Measurements from ENCODE around the gene LMOD1.

Gene LMOD1

DNA sequence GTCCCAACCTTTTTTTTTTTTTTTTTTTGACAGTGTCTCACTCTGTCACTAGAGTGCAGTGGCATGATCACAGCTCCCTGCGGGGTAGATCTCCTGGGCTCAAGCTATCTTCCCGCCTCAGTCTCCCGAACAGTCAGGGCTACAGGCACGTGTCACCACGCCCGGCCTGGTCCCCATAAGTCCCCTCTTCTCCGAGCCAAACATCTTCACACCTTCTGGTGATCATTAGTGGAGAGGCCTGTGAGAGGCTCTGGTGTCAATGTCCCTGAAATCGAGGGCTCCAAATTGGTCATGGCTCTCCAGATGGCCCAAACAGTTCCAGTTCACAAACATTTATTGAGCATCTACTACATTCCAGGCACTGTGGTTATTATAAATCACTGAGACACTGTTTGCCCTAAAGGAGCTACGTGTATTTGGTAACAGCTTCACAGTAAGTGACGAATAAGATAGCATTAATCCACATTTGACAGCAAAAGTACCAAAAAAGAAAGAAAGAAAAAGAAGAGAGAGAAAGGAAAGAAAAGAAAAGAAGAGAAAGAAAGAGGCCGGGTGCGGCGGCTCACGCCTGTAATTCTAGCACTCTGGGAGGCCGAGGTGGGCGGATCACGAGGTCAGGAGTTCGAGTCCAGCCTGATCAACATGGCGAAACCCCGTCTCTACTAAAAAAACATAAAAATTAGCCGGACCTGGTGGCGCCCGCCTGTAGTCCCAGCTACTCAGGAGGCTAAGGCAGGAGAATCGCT is 8.1 kb upstream of the LMOD1 start:
- POLR2A ChIA-PET, result interaction anchor here (0.7 kb wide), 1 partner anchor 28 kb away, joined by 3 read pairs; the partner anchor contains the start of gene RNPEP
- TF ChIP-seq, protein P1, sequence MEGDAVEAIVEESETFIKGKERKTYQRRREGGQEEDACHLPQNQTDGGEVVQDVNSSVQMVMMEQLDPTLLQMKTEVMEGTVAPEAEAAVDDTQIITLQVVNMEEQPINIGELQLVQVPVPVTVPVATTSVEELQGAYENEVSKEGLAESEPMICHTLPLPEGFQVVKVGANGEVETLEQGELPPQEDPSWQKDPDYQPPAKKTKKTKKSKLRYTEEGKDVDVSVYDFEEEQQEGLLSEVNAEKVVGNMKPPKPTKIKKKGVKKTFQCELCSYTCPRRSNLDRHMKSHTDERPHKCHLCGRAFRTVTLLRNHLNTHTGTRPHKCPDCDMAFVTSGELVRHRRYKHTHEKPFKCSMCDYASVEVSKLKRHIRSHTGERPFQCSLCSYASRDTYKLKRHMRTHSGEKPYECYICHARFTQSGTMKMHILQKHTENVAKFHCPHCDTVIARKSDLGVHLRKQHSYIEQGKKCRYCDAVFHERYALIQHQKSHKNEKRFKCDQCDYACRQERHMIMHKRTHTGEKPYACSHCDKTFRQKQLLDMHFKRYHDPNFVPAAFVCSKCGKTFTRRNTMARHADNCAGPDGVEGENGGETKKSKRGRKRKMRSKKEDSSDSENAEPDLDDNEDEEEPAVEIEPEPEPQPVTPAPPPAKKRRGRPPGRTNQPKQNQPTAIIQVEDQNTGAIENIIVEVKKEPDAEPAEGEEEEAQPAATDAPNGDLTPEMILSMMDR (IDR thresholded peaks at IDR 0.05; ENCODE audit: control extremely low read depth, extremely low read depth, low read depth, missing control alignments), result no peak
- no peak for DNase-seq (ENCODE audit: extremely low spot score)
- CTCF ChIA-PET, result interaction anchor here (1.0 to 3.3 kb wide), 9 partner anchors 46 to 442 kb away, joined by 3 to 20 read pairs (median 3); partner anchors contain the start of gene IPO9

DNA sequence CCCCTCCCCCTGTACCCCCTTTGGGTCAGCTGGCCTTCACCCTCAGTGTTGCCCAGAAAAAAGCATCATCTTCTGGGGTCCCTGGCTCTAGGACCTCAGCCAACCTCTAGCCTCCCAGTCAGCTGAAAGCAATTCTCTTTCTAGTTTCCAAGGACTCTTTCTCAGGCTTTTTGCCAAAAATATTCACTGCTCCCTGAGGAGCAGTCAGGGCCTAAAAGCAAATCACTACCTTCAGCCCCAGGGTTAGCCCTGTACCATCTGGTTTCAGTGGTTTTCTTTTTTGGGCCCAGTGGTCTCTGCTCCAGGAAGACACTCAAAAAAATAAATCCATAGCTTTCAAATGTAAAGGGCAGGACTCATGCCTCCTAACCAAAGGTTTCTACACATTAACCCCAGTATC is 3.1 kb upstream of the LMOD1 start:
- POLR2A ChIA-PET, result no interaction called here
- no peak for DNase-seq (ENCODE audit: extremely low spot score)
- CTCF ChIA-PET, result interaction anchor here (0.8 to 3.6 kb wide), 4 partner anchors 11 to 54 kb away, joined by 3 to 17 read pairs (median 4); no protein-coding TSS in a partner anchor
- TF ChIP-seq, protein P1 (IDR thresholded peaks at IDR 0.05; ENCODE audit: control extremely low read depth, extremely low read depth, low read depth, missing control alignments), result no peak

DNA sequence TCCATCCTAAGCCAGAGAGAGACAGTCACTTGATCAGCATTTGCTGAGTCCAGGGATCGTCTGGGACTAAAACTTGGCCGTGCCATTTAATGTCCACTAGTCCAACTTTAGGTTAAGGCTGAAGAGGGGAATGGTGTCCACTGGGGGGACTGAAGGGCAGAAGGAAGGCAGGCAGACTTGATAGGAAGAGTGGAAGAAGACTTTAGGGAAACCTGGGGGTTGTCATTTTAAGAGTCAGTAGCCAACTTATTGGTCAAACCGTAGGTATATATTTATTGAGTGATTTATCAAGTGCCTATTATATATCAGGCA is 1.3 kb upstream of the LMOD1 start:
- no peak for DNase-seq (ENCODE audit: extremely low spot score)
- POLR2A ChIA-PET, result no interaction called here
- TF ChIP-seq, protein P1 (IDR thresholded peaks at IDR 0.05; ENCODE audit: control extremely low read depth, extremely low read depth, low read depth, missing control alignments), result no peak
- CTCF ChIA-PET, result no interaction called here

DNA sequence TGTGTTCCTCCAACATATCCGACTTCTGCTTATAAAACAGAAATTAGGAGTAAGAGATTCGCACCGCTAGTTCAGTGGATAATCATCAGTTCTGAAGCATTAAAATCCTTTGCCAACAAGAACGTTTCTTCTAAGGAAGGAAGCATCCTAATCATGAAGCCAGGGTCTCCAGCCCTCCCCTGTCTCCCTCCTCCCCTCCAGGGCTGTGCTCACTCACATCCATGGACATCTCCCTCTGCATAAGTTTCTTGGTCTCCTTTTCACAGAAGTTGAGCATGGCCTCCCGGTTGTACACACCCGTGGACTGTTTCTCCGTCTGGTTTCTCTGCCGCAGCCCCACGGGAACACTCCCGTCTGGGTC is 505 bp downstream of the LMOD1 start:
- POLR2A ChIA-PET, result no interaction called here
- DNase-seq (ENCODE audit: extremely low spot score), result no peak
- CTCF ChIA-PET, result interaction anchor here (1.7 to 3.3 kb wide), 5 partner anchors 27 to 190 kb away, joined by 3 to 14 read pairs (median 5); no protein-coding TSS in a partner anchor
- TF ChIP-seq, protein P1 (IDR thresholded peaks at IDR 0.05; ENCODE audit: control extremely low read depth, extremely low read depth, low read depth, missing control alignments), result no peak

DNA sequence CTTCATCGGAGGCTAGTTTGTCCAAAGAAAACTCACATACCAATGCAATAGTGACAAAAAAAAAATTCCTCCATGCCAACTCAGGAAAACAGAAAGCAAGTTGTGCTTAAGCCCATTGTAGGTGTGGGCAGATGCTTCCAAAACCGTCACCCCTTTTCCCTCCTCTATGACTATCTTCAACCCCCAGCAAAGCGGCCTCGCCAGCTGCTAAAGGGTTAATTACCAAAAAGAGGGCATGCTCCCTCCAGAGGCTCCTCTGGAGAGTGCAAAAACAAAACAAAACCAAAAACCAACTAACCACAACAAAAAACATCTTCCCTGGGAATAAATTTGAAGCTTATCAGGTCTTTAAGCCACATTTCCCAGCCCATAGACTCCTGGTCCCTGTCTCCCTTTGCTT is 1.2 kb downstream of the LMOD1 start:
- CTCF ChIA-PET, result interaction anchor here (1.7 to 3.3 kb wide), 4 partner anchors 28 to 63 kb away, joined by 3 to 14 read pairs (median 6); no protein-coding TSS in a partner anchor
- no peak for DNase-seq (ENCODE audit: extremely low spot score)
- POLR2A ChIA-PET, result no interaction called here
- TF ChIP-seq, protein P1 (IDR thresholded peaks at IDR 0.05; ENCODE audit: control extremely low read depth, extremely low read depth, low read depth, missing control alignments), result no peak

DNA sequence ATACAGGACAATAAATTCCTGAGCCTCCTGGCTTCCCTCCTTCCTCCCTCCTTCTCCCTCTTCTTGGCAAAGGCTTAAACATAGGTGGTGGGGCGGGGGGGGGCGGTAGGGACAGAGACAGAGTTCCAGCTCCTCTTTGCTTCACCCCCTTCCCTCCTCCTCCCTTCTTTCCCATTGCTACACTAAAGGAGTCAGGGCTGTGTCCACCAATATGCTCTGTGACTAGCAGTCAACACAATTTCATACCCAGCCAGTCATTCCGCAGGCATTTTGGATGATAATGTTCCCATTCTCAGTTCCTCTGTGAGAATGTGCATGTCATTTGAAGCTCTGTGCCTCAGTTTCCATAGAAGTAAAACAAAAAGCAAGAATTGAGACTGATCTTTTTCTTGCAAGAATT is 1.7 kb downstream of the LMOD1 start:
- no peak for DNase-seq (ENCODE audit: extremely low spot score)
- ChIA-PET CTCF (interaction anchor here (1.7 to 3.3 kb wide), 3 partner anchors 29 to 48 kb away, joined by 3 to 14 read pairs (median 6); no protein-coding TSS in a partner anchor), POLR2A (no interaction called here)
- TF ChIP-seq, protein P1 (IDR thresholded peaks at IDR 0.05; ENCODE audit: control extremely low read depth, extremely low read depth, low read depth, missing control alignments), result no peak

Data from GM10248 (cell line).